Transverse colon (tissue), 3 donors: ENCODE data around the gene EFNA4.

Experiments
- CTCF ChIP-seq, 5 experiments: fragments of 200-600 bp in 3 of 5; fragments of 450-650 bp in 2 of 5; sonication (generic) in 3 of 5; IDR thresholded peaks; 1 replicate in 2 of 5; 2 replicates in 3 of 5; pipeline ENCODE4 v1.5.1; 2016 to 2017; ENCODE audit warnings: antibody characterized with exemption in 5 of 5, inconsistent platforms in 3 of 5, mild to moderate bottlenecking in 2 of 5, moderate library complexity in 1 of 5
- POLR2A ChIP-seq: fragments of 450-650 bp; IDR thresholded peaks from one replicate; pipeline ENCODE4 v1.6.1; 2016; ENCODE audit warnings: antibody characterized with exemption, mild to moderate bottlenecking, moderate library complexity

- TF ChIP-seq POLR2A = no peak
- no peak for TF ChIP-seq CTCF (IDR thresholded peaks at IDR 0.05)
Observed at GRCh38 chr1:155016231-155016831, 47.2 kb upstream of the EFNA4 start.
